Mammary epithelial cell (primary cell): ENCODE results near the gene TET3.

Experiments used
- CTCF ChIP-seq, 2 donors: IDR thresholded peaks in 1 of 2; conservative IDR thresholded peaks in 1 of 2; 2 replicates each; pipeline ENCODE4 v1.5.1; 2011 to 2012; ENCODE audit warnings: inconsistent platforms in 2 of 2, low read length in 2 of 2, mild to moderate bottlenecking in 2 of 2, control low read depth in 1 of 2, low read depth in 1 of 2; ENCODE audit not compliant: insufficient read depth in 1 of 2; ENCODE audit errors: extremely low read depth in 1 of 2
- EZH2 ChIP-seq: IDR thresholded peaks from 2 replicates; pipeline ENCODE4 v1.6.1; 2012; ENCODE audit warnings: low read length, inconsistent platforms, borderline replicate concordance

GRCh38 chr2:73984922-73985307 lies 205 bp downstream of the TET3 start:
- TF ChIP-seq CTCF (conservative IDR thresholded peaks at IDR 0.05 in 1 of 2, IDR thresholded peaks at IDR 0.05 in 1 of 2; ENCODE audit: extremely low read depth in 1 of 2, insufficient read depth in 1 of 2, low read depth in 1 of 2, low read length in 2 of 2) (no peak), EZH2 (no peak)
